Measurements from ENCODE around the gene GALNT10.

The GALNT10 gene

DNA sequence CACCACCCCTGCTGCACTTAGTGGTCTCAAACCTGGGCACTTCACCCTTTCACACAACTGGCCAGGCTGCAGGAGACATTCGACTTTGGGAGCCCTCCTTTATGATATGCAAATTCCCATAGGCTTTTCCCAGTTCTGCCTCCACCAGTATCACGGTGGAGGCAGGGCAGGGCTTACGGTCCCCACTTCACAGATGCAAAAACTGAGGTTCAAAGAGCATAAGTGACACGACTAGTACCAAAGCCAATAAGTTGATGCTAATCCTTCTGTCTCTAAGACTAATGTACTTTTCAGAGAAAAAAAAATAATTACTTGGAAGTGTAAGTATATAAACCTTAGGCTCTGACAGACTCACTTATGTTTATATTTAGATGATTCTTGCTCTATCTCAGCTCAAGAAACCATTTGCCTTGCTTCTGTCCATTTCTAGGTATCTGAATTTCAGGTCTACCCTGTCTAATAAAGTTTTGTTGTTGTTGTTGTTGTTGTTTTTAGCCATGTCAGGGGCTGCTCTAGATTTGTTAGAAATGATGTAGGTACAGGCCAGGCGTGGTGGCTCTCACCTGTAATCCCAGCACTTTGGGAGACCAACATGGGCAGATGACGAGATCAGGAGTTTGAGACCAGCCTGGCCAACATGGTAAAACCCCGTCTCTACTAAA, 10.7 kb downstream of the GALNT10 start:
- no peaks in the 10 kb centered on the region for H3K4me1 ChIP-seq (ENCODE audit: insufficient read depth, low read length)
- no peaks in the 10 kb centered on the region for H3K9me3 ChIP-seq (ENCODE audit: insufficient read depth, low read length, severe bottlenecking)
- TF ChIP-seq, protein P1, sequence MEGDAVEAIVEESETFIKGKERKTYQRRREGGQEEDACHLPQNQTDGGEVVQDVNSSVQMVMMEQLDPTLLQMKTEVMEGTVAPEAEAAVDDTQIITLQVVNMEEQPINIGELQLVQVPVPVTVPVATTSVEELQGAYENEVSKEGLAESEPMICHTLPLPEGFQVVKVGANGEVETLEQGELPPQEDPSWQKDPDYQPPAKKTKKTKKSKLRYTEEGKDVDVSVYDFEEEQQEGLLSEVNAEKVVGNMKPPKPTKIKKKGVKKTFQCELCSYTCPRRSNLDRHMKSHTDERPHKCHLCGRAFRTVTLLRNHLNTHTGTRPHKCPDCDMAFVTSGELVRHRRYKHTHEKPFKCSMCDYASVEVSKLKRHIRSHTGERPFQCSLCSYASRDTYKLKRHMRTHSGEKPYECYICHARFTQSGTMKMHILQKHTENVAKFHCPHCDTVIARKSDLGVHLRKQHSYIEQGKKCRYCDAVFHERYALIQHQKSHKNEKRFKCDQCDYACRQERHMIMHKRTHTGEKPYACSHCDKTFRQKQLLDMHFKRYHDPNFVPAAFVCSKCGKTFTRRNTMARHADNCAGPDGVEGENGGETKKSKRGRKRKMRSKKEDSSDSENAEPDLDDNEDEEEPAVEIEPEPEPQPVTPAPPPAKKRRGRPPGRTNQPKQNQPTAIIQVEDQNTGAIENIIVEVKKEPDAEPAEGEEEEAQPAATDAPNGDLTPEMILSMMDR (IDR thresholded peaks at IDR 0.05; ENCODE audit: borderline replicate concordance, extremely low read depth, low read length, poor library complexity, severe bottlenecking): no peak
- no peak for TF ChIP-seq EZH2 (IDR thresholded peaks at IDR 0.05; ENCODE audit: borderline replicate concordance, low read depth, low read length, severe bottlenecking)
- no peak for ATAC-seq (ENCODE audit: insufficient read depth, low read depth)
- no peak overlapping the region for H3K27ac ChIP-seq (ENCODE audit: low read length)
- no peak overlapping the region for H3K9ac ChIP-seq (ENCODE audit: low read depth, low read length)
- H3K4me2 ChIP-seq (ENCODE audit: insufficient read depth, low read length): no peak overlapping the region
- H3K4me3 ChIP-seq (ENCODE audit: low read depth in 1 of 2, low read length in 2 of 2): no peak overlapping the region
- no peak for DNase-seq
- peaks cover 11% of the 10 kb centered on the region; the same call in 1 of the 2 replicates for H3K36me3 ChIP-seq (ENCODE audit: insufficient read depth, low read length)
- no peaks in the 10 kb centered on the region for H3K27me3 ChIP-seq (ENCODE audit: insufficient read depth, low read length, poor library complexity)
- no peaks in the 10 kb centered on the region for H3K79me2 ChIP-seq (ENCODE audit: insufficient read depth, low read length)
- H2AFZ ChIP-seq (ENCODE audit: low read depth, low read length): no peak overlapping the region
- no peaks in the 10 kb centered on the region for H4K20me1 ChIP-seq (ENCODE audit: insufficient read depth, low read length)

DNA sequence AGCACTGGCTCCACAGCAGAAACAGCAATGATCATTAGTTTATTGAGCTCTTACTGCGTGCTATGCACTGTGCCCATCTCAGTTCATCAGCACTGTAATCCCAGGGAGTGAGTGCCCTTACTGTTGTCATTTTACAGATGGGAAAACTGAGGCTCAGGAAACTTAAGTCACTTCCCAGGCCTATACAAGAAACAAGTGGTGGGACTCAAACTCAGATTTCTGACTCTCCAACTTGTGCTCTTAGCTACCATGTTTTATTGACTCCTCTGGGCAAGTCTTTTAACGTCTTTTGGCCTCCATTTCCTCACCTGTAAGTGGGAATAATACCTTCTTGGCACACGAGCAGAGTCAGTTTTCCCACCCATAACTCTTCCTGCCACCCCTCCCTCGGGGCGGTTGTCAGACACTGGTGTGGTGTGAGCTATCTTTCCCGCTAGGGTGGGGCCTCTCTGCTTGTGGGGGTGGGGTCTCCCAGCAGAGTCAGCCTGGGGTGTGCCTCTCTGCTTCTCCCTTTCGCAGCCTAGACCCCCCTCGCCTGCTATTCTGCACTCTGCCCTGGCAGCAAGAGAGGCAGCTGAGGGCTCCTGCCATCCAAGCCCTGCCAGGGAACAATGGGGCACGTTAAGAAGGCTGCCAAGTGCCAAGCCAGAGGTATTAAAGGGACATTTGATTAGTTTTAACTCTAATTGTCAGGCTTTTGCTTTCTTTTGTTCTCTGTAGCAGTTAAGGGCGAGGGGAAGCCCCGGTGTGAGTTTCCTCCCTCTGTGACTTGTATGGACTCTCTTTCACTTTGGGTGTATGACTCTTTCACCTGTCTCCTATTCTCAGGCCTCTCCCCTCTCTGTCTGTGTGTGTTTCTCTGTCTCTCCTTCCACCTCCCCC, 12.1 kb downstream of the GALNT10 start:
- no peak overlapping the region for H3K4me3 ChIP-seq (ENCODE audit: low read depth in 1 of 2, low read length in 2 of 2)
- H3K79me2 ChIP-seq (ENCODE audit: insufficient read depth, low read length): no peaks in the 10 kb centered on the region
- H3K4me1 ChIP-seq (ENCODE audit: insufficient read depth, low read length): no peaks in the 10 kb centered on the region
- DNase-seq (no peak), ATAC-seq (ENCODE audit: insufficient read depth, low read depth) (0 out of 3 replicates have a peak, but pooled peaks have one; percentile 40)
- peaks cover 8% of the 10 kb centered on the region; the same call in 1 of the 2 replicates for H3K36me3 ChIP-seq (ENCODE audit: insufficient read depth, low read length)
- H4K20me1 ChIP-seq (ENCODE audit: insufficient read depth, low read length): no peaks in the 10 kb centered on the region
- TF ChIP-seq EZH2 (IDR thresholded peaks at IDR 0.05; ENCODE audit: borderline replicate concordance, low read depth, low read length, severe bottlenecking): no peak
- TF ChIP-seq, protein P1 (IDR thresholded peaks at IDR 0.05; ENCODE audit: borderline replicate concordance, extremely low read depth, low read length, poor library complexity, severe bottlenecking): no peak
- no peaks in the 10 kb centered on the region for H3K9me3 ChIP-seq (ENCODE audit: insufficient read depth, low read length, severe bottlenecking)
- H2AFZ ChIP-seq (ENCODE audit: low read depth, low read length): no peak overlapping the region
- no peak overlapping the region for H3K9ac ChIP-seq (ENCODE audit: low read depth, low read length)
- no peaks in the 10 kb centered on the region for H3K27me3 ChIP-seq (ENCODE audit: insufficient read depth, low read length, poor library complexity)
- no peak overlapping the region for H3K4me2 ChIP-seq (ENCODE audit: insufficient read depth, low read length)
- no peak overlapping the region for H3K27ac ChIP-seq (ENCODE audit: low read length)

DNA sequence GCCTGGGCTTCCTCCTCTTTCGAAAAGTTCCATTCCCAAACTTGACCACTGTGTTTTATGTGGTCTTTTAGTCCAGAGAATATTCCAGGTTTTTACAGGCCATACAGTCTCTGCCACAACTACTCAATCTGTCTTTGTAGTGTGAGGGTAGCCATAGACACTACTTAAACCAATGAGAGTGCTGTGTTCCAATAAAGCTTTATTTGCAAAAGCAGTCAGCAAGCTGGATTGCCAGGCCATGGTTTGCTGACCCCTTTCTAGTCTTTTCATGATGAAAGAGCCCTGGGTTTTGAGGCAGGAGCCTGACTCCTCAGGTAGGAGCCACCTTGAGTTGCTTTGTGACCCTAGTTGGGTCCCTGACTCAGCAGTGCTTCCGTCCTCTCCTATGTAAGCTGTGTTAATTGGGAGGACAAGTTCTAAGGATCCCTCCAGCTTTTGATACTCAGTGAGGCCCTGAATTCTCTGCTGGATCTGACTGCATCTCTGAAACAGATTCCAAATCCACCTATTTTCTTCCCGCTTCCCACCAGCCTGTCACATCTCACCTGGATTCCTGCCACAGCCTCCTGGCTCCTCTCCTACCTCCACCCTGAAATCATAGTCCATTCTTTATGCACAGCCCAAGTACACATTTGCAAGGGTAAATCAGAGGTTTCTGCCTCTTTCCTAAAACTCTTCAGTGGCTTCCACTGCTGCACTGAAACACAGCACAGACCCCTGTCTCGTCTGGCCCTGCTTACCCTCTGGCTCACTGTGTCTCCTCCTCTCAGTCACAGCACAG, 13.5 kb downstream of the GALNT10 start:
- Histone ChIP-seq H3K9me3 (ENCODE audit: insufficient read depth, low read length, severe bottlenecking) (no peaks in the 10 kb centered on the region), H3K4me2 (ENCODE audit: insufficient read depth, low read length) (no peak overlapping the region), H3K9ac (ENCODE audit: low read depth, low read length) (no peak overlapping the region), H3K27me3 (ENCODE audit: insufficient read depth, low read length, poor library complexity) (no peaks in the 10 kb centered on the region), H3K4me1 (ENCODE audit: insufficient read depth, low read length) (no peaks in the 10 kb centered on the region), H3K4me3 (ENCODE audit: low read depth in 1 of 2, low read length in 2 of 2) (no peak overlapping the region), H2AFZ (ENCODE audit: low read depth, low read length) (no peak overlapping the region), H3K27ac (ENCODE audit: low read length) (no peak overlapping the region), H3K36me3 (ENCODE audit: insufficient read depth, low read length) (peaks cover 3% of the 10 kb centered on the region; the same call in 1 of the 2 replicates), H4K20me1 (ENCODE audit: insufficient read depth, low read length) (no peaks in the 10 kb centered on the region), H3K79me2 (ENCODE audit: insufficient read depth, low read length) (no peaks in the 10 kb centered on the region)
- DNase-seq: no peak
- TF ChIP-seq EZH2 (IDR thresholded peaks at IDR 0.05; ENCODE audit: borderline replicate concordance, low read depth, low read length, severe bottlenecking): no peak
- TF ChIP-seq, protein P1 (IDR thresholded peaks at IDR 0.05; ENCODE audit: borderline replicate concordance, extremely low read depth, low read length, poor library complexity, severe bottlenecking): no peak
- ATAC-seq (ENCODE audit: insufficient read depth, low read depth): no peak
